Calu3 (cell line): Measurements from ENCODE around the gene CUL3. TPM values are rescaled to one million over a fixed set of nuclear protein-coding genes. Genes with fewer than 3 reads are reported as not detected.

Experiments used
- BruUV-seq: library from RNA; stranded (reverse); fragments of 400-500 nt; replicated peaks from 2 replicates; lab custom pipeline; 2021; lab: Mats Ljungman, UMichigan
- CTCF ChIA-PET: fragments of 300-600 bp; sonication (Branson Sonifier 250); formaldehyde crosslinking; loops from one replicate; lab custom pipeline; 2022; ENCODE audit warnings: antibody characterized with exemption; lab: Charles Lee
- DNase-seq: peaks from one replicate; pipeline ENCODE4 v3.0.0; 2022
- H3K27ac Mint-ChIP-seq: one replicate; pipeline ENCODE4 v1.8.0; 2022; ENCODE audit warnings: mixed read lengths; ENCODE audit not compliant: unreplicated experiment
- H3K27me3 Mint-ChIP-seq: one replicate; pipeline ENCODE4 v1.8.0; 2022; ENCODE audit warnings: mixed read lengths; ENCODE audit not compliant: unreplicated experiment
- H3K36me3 Mint-ChIP-seq: one replicate; pipeline ENCODE4 v1.8.0; 2022; ENCODE audit warnings: mild to moderate bottlenecking, moderate library complexity, mixed read lengths; ENCODE audit not compliant: insufficient read depth, unreplicated experiment
- H3K4me1 Mint-ChIP-seq: one replicate; pipeline ENCODE4 v1.8.0; 2022; ENCODE audit warnings: mild to moderate bottlenecking, low read depth, mixed read lengths; ENCODE audit not compliant: unreplicated experiment
- H3K4me3 Mint-ChIP-seq: one replicate; pipeline ENCODE4 v1.8.0; 2022; ENCODE audit warnings: mild to moderate bottlenecking, low read depth, moderate library complexity, mixed read lengths; ENCODE audit not compliant: unreplicated experiment
- H3K9me3 Mint-ChIP-seq: one replicate; pipeline ENCODE4 v1.8.0; 2022; ENCODE audit warnings: low read depth, mixed read lengths; ENCODE audit not compliant: unreplicated experiment
- CTCF ChIP-seq: fragments of 200-600 bp; IDR thresholded peaks from one replicate; pipeline ENCODE4 v1.8.0; 2022; ENCODE audit warnings: antibody characterized with exemption; ENCODE audit not compliant: unreplicated experiment
- intact Hi-C: fragments of 100-400 bp; cut with micrococcal nuclease; formaldehyde crosslinking; loops from one replicate; pipeline ENCODE4 v1.10.0; 2022; ENCODE audit not compliant: unreplicated experiment
- total RNA-seq: library from RNA; stranded (reverse); gene quantifications from 2 replicates; pipeline ENCODE4 v1.2.3, GENCODE V29; 2022

The CUL3 gene
- total RNA-seq, 1 experiment from 2014 or later, result 89.3 TPM

- peaks cover 18% of the 10 kb centered on the region for H3K4me1 Mint-ChIP-seq
- no peak for TF ChIP-seq CTCF
- H3K4me3 Mint-ChIP-seq, result no peak overlapping the region
- CTCF ChIA-PET, result interaction anchor here (0.7 kb wide), 1 partner anchor 13 kb away, joined by 3 read pairs; no protein-coding TSS in a partner anchor
- no peaks in the 10 kb centered on the region for H3K27me3 Mint-ChIP-seq
- peaks cover 8% of the 10 kb centered on the region for H3K9me3 Mint-ChIP-seq
- BruUV-seq, result no TSS peak
- peaks cover 2% of the 10 kb centered on the region for H3K36me3 Mint-ChIP-seq
- intact Hi-C loops, result no loop called here
- no peak overlapping the region for H3K27ac Mint-ChIP-seq
- no peak for DNase-seq
Observed at GRCh38 chr2:224562831-224563230, 22.3 kb downstream of the CUL3 start.

GRCh38 chr2:224561234-224562005 is 23.7 kb downstream of the CUL3 start:
- DNase-seq, result no peak
- TF ChIP-seq CTCF, result no peak
- BruUV-seq, result no TSS peak
- Mint-ChIP-seq H3K27me3 (no peaks in the 10 kb centered on the region), H3K4me1 (peaks cover 15% of the 10 kb centered on the region), H3K36me3 (no peaks in the 10 kb centered on the region), H3K4me3 (no peak overlapping the region), H3K9me3 (peaks cover 5% of the 10 kb centered on the region), H3K27ac (no peak overlapping the region)
- CTCF ChIA-PET, result interaction anchor here (0.6 kb wide), 1 partner anchor 195 kb away, joined by 3 read pairs; no protein-coding TSS in a partner anchor
- intact Hi-C loops, result no loop called here

- Mint-ChIP-seq H3K36me3 (no peaks in the 10 kb centered on the region), H3K4me1 (peaks cover 11% of the 10 kb centered on the region), H3K9me3 (peaks cover 4% of the 10 kb centered on the region), H3K4me3 (no peak overlapping the region), H3K27ac (no peak overlapping the region), H3K27me3 (no peaks in the 10 kb centered on the region)
- CTCF ChIA-PET, result no interaction called here
- DNase-seq, result no peak
- no TSS peak for BruUV-seq
- intact Hi-C loops, result no loop called here
- no peak for TF ChIP-seq CTCF
Observed at GRCh38 chr2:224560549-224560948, 24.6 kb downstream of the CUL3 start.

- H3K27ac Mint-ChIP-seq, result no peak overlapping the region
- no peaks in the 10 kb centered on the region for H3K36me3 Mint-ChIP-seq
- no peaks in the 10 kb centered on the region for H3K9me3 Mint-ChIP-seq
- no peak for TF ChIP-seq CTCF
- H3K27me3 Mint-ChIP-seq, result no peaks in the 10 kb centered on the region
- H3K4me3 Mint-ChIP-seq, result no peak overlapping the region
- CTCF ChIA-PET, result no interaction called here
- intact Hi-C loops, result no loop called here
- no peak for DNase-seq
- no TSS peak for BruUV-seq
- no peaks in the 10 kb centered on the region for H3K4me1 Mint-ChIP-seq
Observed at GRCh38 chr2:224557610-224558009, 27.6 kb downstream of the CUL3 start.
